NCI-H1436 (cell line): ENCODE data around the gene POTEG.
"Not testable (repeated sequence)": the region's sequence is repeated elsewhere in the genome, so short reads cannot be mapped to it uniquely, and the experiment has no call there.

Experiments
- DNase-seq: peaks from one replicate; lab custom pipeline; 2025; lab: John Stamatoyannopoulos, UW

Gene POTEG

GRCh38 chr14:19372813-19373500 lies 61.2 kb downstream of the POTEG start:
- not testable (repeated sequence) for DNase-seq

DNA sequence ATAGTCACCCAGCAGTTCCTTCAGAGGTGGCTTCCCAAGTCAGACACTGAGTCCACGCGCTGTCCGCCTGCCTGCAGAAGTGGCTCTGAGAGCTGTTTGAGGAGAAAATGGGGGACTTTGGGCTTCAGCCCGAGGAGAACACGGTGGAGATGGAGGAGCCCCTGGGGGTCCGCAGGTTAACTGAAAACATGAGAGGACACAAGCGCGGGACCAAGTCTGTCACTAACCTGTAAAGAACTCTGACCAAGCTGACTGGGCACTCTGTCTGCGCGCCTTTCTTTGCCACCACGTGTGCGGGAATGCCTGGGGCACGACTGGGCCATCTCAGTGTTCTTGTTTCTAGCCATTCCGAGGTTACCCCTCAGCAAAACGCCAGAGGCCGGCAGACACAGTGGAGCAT lies 62.4 kb downstream of the POTEG start:
- not testable (repeated sequence) for DNase-seq

- not testable (repeated sequence) for DNase-seq
Observed at GRCh38 chr14:19362803-19363202, 71.3 kb downstream of the POTEG start.

DNA sequence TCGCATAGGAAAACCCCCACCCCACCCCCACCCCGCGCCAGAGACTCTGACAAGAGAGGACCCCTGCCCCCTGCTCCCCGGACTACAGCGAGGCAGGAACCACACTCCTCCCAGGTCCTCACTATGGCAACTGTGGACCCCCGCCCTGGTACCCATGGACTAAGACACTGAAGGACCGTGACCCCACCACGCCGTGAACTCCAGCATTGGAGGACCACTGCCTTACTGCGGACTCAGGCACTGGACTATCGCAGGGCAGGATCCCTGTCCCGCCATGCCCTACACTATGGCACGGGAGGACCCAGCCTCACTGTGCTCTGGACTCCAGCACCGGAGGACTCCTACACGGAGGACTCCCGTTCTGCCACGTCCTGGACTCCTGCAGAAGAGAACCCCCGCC lies 71.8 kb downstream of the POTEG start:
- not testable (repeated sequence) for DNase-seq

GRCh38 chr14:19361636-19362253 lies 72.4 kb downstream of the POTEG start:
- not testable (repeated sequence) for DNase-seq

GRCh38 chr14:19360937-19361635 lies 73.1 kb downstream of the POTEG start:
- not testable (repeated sequence) for DNase-seq
